ENCODE measurements around the gene MITF.
"Not testable (repeated sequence)": the region's sequence is repeated elsewhere in the genome, so short reads cannot be mapped to it uniquely, and the experiment has no call there.

MITF gene

DNA sequence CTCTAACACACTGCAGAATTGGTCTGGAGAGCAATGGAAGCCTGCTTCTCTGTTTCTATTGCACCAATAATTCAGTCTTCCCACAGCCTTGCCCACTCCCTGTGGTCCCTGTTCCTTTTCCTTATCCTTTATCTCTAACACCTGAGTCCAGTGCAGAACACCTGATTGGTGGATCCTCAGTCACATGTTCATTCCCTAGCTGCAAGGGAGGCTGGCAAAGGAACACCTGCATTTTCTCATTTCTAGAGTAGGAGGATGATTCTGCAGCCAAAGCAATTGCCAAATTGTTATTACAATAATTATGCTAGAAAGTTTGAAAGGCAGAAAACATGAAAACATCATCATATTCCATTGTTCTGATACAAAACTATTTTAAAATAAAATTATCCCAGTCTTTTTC is 176.5 kb downstream of the MITF start:
- ATAC-seq (no peak), DNase-seq (no peak)

DNA sequence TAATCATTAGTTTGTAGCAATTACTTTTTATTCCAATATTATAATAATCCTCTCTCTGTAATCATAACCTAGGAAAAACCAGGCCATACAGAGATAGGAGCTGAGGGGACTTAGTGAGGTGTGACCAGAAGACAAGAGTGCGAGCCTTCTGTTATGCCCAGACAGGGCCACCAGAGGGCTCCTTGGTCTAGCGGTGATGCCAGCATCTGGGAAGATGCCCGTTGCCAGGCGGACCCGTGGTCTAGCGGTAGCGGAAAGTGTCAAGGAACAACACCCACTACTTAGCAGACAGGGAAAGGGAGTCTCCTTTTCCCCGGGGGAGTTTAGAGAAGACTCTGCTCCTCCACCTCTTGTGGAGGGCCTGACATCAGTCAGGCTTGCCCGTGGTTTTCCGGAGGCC is 180.7 kb downstream of the MITF start:
- ATAC-seq, DNase-seq: not testable (repeated sequence)

DNA sequence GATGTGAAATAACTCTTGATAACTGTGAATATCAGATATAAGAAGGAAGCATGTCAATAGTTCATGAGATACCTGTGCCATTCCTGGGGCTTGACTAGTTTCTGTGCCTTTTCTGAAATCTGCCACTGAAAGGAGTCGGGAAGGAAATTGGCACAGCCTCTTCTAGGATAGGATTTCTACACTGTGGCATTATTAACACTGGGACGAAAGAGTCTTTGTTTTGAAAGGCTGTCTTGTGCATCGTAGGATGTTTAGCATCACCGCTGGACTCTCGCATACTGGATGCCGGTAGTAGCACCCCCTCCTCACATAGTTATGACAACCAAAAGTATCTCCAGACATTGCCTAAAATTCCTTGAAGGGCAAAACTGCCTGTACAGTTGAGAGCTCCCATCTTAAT is 182.4 kb downstream of the MITF start:
- DNase-seq (no peak), ATAC-seq (no peak)

DNA sequence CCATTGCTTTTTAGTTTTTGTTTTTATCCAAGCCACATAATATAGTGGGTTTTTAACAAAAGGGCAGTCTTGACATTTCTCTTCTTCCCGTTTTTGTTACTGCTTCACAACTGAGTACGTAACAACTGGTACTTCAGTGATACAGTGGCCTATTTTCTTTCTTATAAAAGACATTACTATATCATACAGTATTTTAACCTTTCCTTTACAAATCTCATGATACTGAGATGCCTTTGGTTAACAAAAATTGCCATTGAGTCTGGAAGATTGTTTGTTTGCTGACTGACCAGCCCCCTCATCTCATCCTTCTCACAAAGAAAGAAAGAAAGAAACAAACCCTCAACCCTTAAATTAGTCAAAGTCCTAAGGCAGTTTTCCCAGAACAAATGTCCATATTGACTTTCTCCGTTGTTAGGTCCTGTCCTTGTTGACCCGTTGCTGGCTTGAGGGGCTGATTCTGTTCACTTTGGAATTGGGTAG is 183.3 kb downstream of the MITF start:
- ATAC-seq (no peak), DNase-seq (no peak)

DNA sequence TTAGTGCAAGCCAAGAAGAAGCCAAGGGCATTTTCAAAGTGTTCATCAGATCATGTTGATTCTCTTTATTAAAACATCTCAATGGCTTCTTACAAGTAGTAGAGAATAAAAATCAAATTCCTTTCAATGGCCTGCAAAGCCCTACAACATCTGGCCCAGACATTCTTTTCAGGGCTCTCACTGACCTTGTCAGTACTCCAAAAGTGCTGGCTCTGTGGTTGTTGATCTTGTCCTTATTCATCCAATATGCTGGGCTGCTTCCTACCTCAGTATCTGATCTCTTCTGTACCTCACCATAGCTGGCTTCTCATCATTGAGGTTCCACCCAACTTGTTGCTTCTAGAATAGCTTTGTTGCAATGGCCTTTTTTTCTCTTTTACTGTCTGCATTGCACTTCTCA is 186.2 kb downstream of the MITF start:
- no peak for ATAC-seq
- no peak for DNase-seq

DNA sequence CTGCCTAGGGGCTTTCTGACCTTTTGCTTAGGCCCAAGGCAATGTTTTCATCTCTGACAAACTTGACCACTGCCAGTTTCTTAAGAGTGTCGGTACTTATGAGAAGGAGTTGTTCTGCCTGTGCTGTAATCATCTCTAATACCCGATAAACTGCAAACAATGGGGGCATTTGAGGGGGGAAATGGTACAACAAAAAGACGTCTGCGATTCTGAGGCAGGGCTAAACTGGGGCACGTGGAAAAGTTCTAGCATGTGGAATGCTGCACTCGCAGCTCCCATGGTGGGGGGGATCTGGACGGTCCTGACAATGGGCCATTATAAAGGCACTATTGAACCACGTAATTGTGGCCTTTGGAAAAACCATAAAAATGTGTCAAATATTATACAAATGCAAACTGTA is 187.1 kb downstream of the MITF start:
- no peak for DNase-seq
- ATAC-seq, result no peak

DNA sequence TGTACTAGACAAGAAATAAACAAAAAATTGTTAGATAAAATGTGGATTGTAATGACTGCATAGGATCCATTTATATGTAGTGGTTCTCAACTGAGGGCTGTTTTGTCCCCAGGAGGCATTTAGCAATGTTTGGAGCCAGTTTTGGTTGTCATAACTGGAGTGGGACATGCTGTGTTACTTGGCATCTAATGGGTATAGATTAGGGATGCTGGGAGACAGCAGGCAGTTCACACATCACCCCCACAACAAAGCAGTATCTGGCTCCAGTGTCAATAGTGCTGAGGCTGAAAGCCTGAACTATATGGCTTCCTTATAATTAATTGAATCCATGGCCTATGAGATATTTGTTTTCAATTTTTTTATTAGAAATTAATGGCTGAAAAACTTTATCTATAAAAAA is 188.3 kb downstream of the MITF start:
- DNase-seq, result no peak
- no peak for ATAC-seq

DNA sequence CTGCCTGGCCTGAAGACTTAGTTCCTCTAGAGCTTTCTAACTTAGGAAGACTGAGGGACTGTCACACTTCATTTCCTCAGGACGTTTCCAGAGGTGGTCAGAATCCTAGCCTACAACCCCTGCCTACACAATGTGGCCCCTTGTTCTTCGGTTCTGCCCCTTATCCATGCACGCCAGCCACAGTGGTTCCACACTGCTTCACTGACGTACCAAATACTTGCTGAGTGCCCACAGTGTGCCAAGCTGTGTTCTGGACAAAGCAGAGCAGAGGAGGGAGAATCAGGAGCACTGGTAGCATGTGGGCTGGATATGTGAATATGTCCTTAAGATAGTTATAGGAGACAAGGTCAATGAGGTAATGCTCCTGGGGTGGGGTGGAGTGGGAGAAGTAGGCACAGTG is 189.8 kb downstream of the MITF start:
- no peak for ATAC-seq
- DNase-seq, result no peak

DNA sequence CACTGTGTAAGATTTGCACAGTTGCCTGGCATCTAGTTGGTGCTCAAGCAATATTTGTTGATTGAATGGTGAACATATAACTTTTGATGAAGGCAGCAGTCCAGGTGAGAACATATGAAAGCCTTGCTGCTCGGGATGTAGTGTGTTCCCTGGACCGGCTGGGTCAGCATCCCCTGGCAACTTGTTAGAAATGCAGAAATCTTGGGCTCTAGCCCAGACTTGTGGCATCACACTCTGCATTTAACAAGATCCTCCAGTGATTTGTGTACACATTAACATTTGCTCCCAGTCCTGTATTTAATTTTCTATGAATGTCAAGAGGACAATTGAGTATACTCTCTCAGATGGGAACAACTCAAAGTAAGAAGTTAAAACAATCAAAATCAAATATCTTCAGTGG is 191.3 kb downstream of the MITF start:
- ATAC-seq, result no peak
- no peak for DNase-seq

DNA sequence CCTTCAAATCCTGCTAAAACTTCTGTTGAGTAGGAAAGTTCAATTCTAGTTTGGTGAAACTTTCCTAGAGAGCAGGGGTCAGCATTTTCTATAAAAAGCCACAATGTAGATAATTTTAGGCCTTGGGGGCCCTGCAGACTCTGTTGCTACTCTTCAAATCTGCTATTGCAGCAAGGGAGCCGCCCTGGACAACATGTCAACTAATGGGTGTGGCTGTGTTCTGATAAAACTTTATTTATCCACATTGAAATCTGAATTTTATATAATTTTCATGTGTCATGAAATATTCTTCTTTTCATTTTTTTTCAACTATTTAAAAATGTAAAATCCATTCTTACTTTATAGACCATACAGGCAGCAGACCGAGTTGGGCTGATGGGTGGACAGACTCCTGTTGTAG is 192.8 kb downstream of the MITF start:
- no peak for ATAC-seq
- no peak for DNase-seq

DNA sequence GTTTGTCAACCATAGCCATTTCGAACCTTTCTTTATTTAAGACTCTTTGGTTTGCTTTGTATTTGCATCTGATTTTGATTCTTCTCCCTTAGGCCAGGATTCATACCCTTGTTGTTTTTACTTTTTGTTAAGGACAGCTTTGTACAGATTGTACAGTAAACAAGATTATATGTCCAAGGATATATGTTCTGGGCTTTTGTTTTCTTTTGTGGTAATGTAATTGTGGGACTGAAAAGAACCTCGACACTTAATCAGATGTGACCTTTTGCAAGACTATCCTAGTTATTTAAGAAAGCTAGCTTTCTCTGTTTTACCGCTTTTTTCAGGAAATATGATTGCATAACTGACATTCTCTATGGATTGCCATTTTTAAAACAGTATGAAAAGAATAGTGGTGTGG is 193.2 kb downstream of the MITF start:
- DNase-seq, result no peak
- ATAC-seq, result no peak

DNA sequence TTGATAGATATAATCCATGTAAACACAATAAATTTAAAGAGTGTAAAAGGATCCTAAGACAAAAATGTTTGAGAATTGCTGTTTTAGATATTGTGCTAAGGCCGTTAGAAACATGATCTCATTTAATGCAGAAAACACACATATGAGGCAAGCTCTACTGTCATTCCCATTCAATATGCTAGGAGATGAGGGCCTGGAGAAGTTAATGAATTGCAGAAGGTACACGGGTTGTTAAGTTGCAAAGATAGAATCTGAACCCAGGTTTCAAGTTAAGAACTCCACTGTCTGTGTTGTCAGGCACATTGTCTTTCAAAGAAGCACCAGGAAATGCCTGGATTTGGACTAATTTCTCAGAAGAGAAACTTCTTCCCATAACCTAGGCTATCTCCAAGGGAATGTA is 195.1 kb downstream of the MITF start:
- no peak for DNase-seq
- ATAC-seq, result no peak

DNA sequence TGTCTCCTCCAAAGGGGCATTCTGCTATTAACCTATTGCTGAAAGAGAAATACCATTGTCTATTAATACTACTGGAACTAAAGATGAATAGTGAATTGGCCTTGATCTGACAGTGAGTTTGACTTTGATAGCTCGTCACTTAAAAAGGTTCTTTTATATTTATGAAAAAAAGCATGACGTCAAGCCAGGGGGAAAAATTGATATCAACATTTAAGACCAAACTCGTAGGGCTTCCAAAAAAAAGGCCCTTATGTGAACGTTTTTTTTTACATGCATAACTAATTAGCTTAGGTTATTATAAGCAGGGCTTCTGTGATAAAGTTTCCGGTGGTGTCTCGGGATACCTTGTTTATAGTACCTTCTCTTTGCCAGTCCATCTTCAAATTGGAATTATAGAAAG is 197.0 kb downstream of the MITF start:
- DNase-seq, result no peak
- no peak for ATAC-seq

DNA sequence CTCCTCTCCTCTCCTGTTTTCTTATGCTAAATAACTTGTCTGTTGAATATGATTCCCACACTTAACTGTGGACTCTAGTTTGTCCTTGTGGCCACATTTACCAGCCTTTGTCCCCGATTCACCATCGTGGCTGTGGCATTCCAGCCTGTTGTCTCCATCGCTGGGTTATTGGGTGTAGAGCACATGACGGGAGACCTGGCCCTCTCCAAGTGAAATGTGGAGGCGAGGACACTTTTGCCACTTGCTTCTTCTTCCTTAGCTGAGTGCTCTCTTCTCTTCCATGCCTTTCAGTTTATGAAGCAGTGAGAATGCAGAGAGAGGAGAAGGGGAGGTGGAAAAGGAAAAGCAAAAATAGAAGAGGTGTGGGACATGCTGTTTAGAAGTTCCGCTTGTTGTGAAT is 198.8 kb downstream of the MITF start:
- DNase-seq (no peak), ATAC-seq (no peak)

DNA sequence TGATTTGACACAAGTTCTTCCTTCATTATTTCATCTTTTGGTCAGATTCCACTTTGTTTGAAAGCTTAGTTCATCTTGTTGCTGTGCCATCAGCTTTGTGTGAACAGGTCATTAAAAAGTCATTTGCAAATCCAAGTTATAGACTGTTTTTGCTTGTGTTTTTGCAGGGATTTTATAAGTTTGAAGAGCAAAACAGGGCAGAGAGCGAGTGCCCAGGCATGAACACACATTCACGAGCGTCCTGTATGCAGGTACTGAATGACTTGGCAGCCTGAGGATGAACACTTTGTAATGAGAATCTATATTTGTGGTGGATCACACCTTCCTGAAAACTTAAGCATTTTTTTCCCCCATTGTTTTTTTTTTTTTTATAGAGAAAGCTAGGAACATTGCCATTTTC is 199.7 kb downstream of the MITF start:
- DNase-seq, result no peak
- ATAC-seq, result no peak

DNA sequence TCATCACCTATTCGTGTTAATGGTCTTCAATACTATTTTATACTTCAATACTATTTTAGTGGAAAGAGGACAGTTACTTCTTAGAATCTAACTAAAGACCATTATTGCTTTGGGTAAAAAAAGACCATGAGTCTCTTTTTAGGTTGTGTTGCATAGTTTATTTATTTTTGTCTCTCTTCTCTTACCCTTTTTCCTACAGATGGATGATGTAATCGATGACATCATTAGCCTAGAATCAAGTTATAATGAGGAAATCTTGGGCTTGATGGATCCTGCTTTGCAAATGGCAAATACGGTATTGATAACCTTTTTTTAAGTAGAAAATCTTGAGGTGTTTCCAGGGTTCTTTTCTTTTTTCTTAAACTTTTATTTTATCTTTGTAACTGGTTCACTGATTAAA is 201.8 kb downstream of the MITF start:
- ATAC-seq (no peak), DNase-seq (no peak)

DNA sequence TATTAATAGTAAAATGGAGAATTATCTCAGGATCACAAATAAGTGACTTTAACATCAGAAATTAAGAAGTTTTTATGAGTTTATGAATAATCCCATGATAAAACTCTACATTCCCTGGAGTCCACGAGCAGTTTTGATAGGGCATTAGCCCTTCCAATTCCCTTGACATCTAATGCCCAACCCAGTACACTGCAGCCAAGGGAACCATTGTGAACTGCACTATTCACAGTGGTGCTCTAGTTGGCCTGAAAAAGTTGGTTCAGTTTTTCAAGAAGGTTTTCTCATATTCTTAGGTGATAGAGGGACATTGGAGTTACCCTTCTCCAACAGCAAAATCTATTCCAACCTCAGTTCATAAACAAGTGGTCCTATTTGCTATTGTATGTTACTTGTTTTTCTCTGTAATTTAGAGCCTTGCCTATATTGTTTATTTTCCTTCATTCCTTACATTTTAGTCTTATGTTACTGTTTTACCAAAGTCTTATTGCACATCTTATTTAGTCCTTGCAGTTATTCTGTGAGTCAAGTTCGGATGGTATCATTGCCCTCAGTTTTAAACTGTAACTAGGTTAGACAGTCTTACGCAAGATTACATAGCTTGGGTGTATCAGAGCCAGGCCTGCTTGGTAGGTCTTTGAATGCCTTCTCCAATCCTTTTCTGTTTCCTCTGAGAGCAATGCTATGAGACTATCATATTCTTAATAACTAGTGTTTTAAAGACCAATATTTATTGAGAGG is 202.3 kb downstream of the MITF start:
- ATAC-seq, result no peak

DNA sequence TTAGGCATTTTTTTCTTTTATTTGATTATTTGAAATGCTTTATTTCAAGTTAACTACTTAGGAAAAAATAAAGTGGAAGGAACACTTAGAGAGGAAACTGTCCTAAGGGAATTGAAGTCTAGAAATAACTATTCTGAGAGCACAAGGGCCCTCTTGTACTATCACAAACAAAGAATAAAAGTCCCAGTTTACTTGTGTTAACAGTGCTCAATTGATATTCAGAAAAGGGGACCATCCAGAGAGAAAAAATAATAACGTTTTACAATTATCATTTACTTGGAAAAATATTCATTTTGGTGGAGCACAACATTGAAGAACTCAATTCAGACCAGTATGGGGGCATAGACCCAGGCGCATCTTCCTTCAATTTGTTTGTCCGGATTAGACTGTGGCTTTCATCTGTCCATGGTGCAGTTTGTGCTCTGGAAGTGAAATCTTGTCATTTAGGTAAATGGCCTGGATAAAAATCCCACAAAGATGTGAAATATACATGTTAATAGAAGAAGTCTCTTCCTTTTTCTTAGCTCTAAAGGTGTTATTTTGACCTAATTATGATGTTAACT is 205.7 kb downstream of the MITF start:
- ATAC-seq (no peak), DNase-seq (no peak)

More for the DNA sequence above, 202.3 kb downstream of the MITF start:
- DNase-seq, result no peak

DNA sequence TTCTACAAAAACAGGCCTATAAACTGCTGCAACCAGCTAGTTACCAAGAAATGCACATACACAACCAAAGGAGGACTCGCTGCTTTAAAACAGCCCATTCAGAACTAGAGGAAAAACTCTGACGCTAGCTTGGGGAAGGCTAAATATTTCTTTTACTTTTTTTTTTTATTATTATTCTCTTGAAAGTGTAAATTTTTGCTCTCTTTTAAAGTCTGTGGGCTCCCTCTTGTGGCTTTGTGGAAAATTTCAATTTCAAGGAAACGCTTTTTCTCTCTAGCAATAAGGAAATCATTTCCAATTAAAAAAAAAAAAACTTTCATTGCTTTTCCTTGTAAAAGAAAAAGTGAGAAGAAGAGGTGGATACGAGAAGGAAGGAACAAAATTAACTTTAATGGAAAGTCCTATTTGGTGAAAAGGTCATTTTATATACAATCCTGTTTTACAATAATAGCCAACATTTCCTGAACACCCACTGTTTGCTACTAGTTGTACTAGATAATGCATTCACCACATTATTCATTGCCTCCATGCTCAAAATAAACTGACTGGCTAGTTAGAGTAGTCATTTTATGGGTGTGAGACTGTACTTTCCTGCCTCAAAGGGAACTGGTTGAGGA is 209.1 kb downstream of the MITF start:
- DNase-seq (no peak), ATAC-seq (no peak)

DNA sequence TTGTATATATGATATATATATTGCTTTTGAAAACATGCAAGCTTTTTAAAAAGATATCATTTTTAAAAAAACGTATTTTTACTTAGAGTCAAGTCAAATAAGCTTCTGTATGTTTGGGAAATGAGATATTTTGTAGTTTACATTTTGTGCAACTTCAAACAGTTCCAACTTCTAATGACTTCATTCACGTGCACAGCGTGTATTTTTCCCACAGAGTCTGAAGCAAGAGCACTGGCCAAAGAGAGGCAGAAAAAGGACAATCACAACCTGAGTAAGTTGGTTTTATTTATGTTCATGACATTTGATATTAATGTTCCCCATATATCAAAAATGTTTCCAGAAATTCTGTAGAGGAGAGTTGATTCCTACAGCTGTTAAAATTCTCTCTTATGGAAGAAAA is 212.4 kb downstream of the MITF start:
- DNase-seq, result no peak
- ATAC-seq, result no peak

DNA sequence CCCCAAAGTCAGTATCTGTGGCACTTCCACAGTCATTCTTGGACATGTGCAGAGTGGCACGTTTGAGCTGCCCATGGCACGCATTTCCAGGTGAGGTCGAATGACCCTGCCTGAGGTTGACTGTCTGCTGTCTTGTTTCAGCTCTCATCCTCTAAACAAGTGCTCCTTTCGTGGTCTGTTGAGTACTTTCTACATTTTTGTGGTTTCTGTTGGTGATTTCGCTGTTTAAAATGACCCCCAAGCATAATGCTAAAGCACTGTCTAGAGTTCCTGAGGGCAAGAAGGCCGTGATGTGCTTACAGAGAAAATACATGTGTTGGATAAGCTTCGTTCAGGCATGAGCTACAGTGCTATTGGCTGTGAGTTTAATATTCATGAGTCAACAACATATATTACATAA is 220.3 kb downstream of the MITF start:
- DNase-seq, result no peak
- ATAC-seq, result no peak

DNA sequence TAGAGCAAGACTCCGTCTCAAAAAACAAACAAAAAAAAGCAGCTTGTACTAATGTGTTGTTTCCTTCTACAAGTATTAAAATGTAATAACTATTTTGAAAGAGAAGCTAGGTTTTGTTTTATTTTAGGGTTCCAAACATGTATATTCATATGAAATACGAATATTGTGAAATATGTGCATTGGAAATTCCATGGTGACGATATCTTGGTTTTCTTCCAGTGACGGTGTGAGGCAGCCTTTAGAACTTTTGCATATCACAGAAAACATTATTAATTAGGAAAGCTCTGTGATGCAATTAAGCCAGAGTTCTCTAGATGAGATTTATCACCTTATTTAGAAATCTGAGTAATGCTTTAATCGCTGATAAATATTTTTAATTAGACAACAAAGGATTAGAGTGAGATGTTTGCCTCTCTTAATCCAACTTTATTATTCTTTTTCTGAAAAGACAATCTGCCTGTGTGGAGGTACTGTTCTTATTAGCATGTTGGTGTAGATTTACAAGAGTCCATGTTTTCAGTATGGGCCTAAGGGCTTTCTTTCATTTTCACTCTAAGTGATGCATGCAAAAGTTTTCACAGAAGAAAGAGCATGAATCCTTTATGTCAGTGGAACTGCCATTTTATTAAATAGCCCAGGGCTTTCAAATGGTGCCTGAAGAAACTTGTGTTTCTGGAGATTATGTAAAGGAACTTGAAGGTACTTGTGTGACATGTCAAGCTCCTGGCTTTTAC is 222.6 kb downstream of the MITF start:
- no peak for DNase-seq
- ATAC-seq, result no peak

DNA sequence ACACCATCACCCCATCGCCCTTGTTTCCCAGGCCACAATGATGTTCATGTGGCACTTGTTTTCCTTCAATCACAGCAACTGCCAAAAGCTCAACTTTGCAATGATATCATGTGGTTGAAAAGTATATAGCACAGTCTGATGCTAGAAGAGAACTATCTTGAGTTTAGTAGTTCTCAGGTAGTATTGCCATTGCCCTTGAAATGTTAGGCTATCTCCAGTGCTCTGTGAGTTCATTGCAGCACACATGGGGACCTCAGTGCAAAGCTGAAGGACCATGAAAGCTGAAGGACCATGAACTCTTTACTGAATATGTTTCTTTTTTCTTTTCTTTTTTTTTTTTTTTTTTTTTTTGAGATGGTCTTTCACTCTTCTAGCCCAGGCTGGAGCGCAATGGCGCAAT is 224.4 kb downstream of the MITF start:
- ATAC-seq (no peak), DNase-seq (no peak)

Data from stimulated activated naive CD8-positive, alpha-beta T cell treated with anti-CD3 and anti-CD28 coated beads, Interleukin-15, Interleukin-2, amounts not matched to agents 100 U/mL and 50 U/mL, for 24 hours (primary cell).